GM12878 (cell line): ENCODE measurements around the gene KIF5A. TPM values are rescaled to one million over a fixed set of nuclear protein-coding genes. Genes with fewer than 3 reads are reported as not detected.

ENCODE experiments used
- ATAC-seq: fragments of 200-7000 bp; cut with Tn5 transposase; 3 replicates; pipeline ENCODE4 v1.9.1; 2020; ENCODE audit warnings: mild to moderate bottlenecking, moderate library complexity
- BruUV-seq: library from RNA; stranded (reverse); fragments of 400-500 nt; replicated peaks from 2 replicates; lab custom pipeline; 2021; lab: Mats Ljungman, UMichigan
- CTCF ChIA-PET: fragments of 300-600 bp; sonication (Branson Sonifier 250); formaldehyde crosslinking; extraction: SDS; loops from one replicate; lab custom pipeline; 2021; ENCODE audit warnings: inconsistent platforms; lab: Yijun Ruan, JAX
- POLR2A ChIA-PET: fragments of 350-600 bp; formaldehyde crosslinking; extraction: SDS; loops from one replicate; lab custom pipeline; 2021; ENCODE audit warnings: inconsistent platforms; lab: Charles Lee
- RAD21 ChIA-PET: fragments of 300-600 bp; sonication (Branson Sonifier 250); formaldehyde crosslinking; loops from one replicate; lab custom pipeline; 2023; ENCODE audit warnings: antibody characterized with exemption; ENCODE audit not compliant: unreplicated experiment; lab: Charles Lee
- SMC1A ChIA-PET: fragments of 300-600 bp; sonication (Branson Sonifier 250); formaldehyde crosslinking; loops from one replicate; lab custom pipeline; 2023; ENCODE audit not compliant: unreplicated experiment, uncharacterized antibody; lab: Charles Lee
- DNase-seq: peaks from one replicate; pipeline ENCODE4 v3.0.0-alpha.2; 2011; ENCODE audit warnings: low read depth, low spot score
- FAIRE-seq: peaks from 3 replicates; lab custom pipeline; 2011; peaks lifted over from hg19 to GRCh38; lab: Jason Lieb, UNC
- H2AFZ ChIP-seq: 2 replicates; pipeline ENCODE4 v1.6.0; 2011; ENCODE audit warnings: low read depth, low read length, control low read depth; ENCODE audit not compliant: control insufficient read depth
- H3K27ac ChIP-seq: 2 replicates; pipeline ENCODE4 v1.5.1; 2011; ENCODE audit warnings: control low read depth; ENCODE audit not compliant: control insufficient read depth, insufficient read depth
- H3K27me3 ChIP-seq, 2 experiments: replicated peaks in 1 of 2; 2 replicates each; pipeline versions ENCODE4 v1.6.0 to v1.6.1; 2011; ENCODE audit warnings: low read length in 1 of 2; ENCODE audit not compliant: control insufficient read depth in 2 of 2, insufficient read depth in 2 of 2
- H3K36me3 ChIP-seq, 2 experiments: 2 replicates each; pipeline ENCODE4 v1.5.1; 2011; ENCODE audit warnings: low read length in 1 of 2; ENCODE audit not compliant: control insufficient read depth in 2 of 2, insufficient read depth in 2 of 2
- H3K4me1 ChIP-seq: 2 replicates; pipeline ENCODE4 v1.6.1; 2011; ENCODE audit warnings: mild to moderate bottlenecking, low read length, moderate library complexity, mixed read lengths; ENCODE audit not compliant: control insufficient read depth, insufficient read depth
- H3K4me2 ChIP-seq: 2 replicates; pipeline ENCODE4 v1.6.0; 2011; ENCODE audit warnings: control low read depth; ENCODE audit not compliant: control insufficient read depth, insufficient read depth
- H3K4me3 ChIP-seq: fragments of 200-600 bp; sonication (generic); 2 replicates; pipeline ENCODE4 v1.5.1; 2016
- H3K79me2 ChIP-seq: 2 replicates; pipeline ENCODE4 v1.6.0; 2011; ENCODE audit warnings: low read length; ENCODE audit not compliant: control insufficient read depth, insufficient read depth
- H3K9ac ChIP-seq: 2 replicates; pipeline ENCODE4 v1.8.0; 2011; ENCODE audit warnings: low read length, control low read depth, mixed read lengths; ENCODE audit not compliant: control insufficient read depth, insufficient read depth
- H3K9me3 ChIP-seq: replicated peaks from 3 replicates; pipeline ENCODE4 v1.5.1; 2011; ENCODE audit warnings: mild to moderate bottlenecking, low read length; ENCODE audit not compliant: control insufficient read depth, insufficient read depth
- H4K20me1 ChIP-seq: 2 replicates; pipeline ENCODE4 v1.6.0; 2011; ENCODE audit not compliant: control insufficient read depth, insufficient read depth
- CBFB ChIP-seq: IDR thresholded peaks from 2 replicates; pipeline ENCODE4 v1.6.1; 2016; ENCODE audit warnings: antibody characterized with exemption, low read depth
- EP300 ChIP-seq, 2 experiments: fragments of 150-350 bp in 1 of 2; IDR thresholded peaks; 2 replicates each; pipeline ENCODE4 v1.6.1; 2011 to 2012; ENCODE audit warnings: low read depth in 2 of 2, low read length in 2 of 2, borderline replicate concordance in 1 of 2, improper control_type of control experiment in 1 of 2, inconsistent platforms in 1 of 2; ENCODE audit not compliant: control insufficient read depth in 1 of 2
- FOS ChIP-seq: IDR thresholded peaks from 3 replicates; pipeline ENCODE4 v1.6.1; 2011; ENCODE audit warnings: borderline replicate concordance; ENCODE audit not compliant: insufficient read length; ENCODE audit errors: extremely low read depth
- NFYB ChIP-seq: IDR thresholded peaks from 2 replicates; pipeline ENCODE4 v1.6.1; 2011; ENCODE audit warnings: low read depth, mild to moderate bottlenecking, low read length, improper control_type of control experiment, moderate library complexity; ENCODE audit not compliant: insufficient read depth
- RELA ChIP-seq: fragments of 450-650 bp; IDR thresholded peaks from 2 replicates; pipeline ENCODE4 v1.8.0; 2014; ENCODE audit warnings: borderline replicate concordance; ENCODE audit not compliant: partially characterized antibody
- SUPT20H ChIP-seq: IDR thresholded peaks from 2 replicates; pipeline ENCODE4 v1.6.1; 2011; ENCODE audit warnings: low read depth, mild to moderate bottlenecking, low read length, moderate library complexity, borderline replicate concordance; ENCODE audit not compliant: control insufficient read depth
- WGBS: methylation state at CpG from one replicate; pipeline ENCODE4 v1.1.6; 2016; ENCODE audit warnings: low lambda C conversion rate; ENCODE audit not compliant: insufficient replicate concordance, insufficient coverage; ENCODE audit errors: missing lambda C conversion rate; 5-methylcytosine and 5-hydroxymethylcytosine counted together
- in situ Hi-C: fragments of 300-500 bp; cut with MboI; formaldehyde crosslinking; loops from 9 replicates; pipeline ENCODE4 v1.14.3; 2018; ENCODE audit warnings: mixed read lengths
- intact Hi-C: fragments of 100-400 bp; cut with micrococcal nuclease; formaldehyde crosslinking; loops from one replicate; pipeline ENCODE4 v1.14.2; 2022; ENCODE audit not compliant: unreplicated experiment
- polyA plus RNA-seq, 11 experiments: library from polyadenylated mRNA; depleted of rRNA in 4 of 11; unstranded in 6 of 11; stranded (reverse) in 5 of 11; fragments of >200 nt; fragmentation: Nextera tagmentation in 4 of 11; fragmentation: Illumina TruSeq in 1 of 11; extraction: Ambion mirVana in 4 of 11; extraction: Trizol in 1 of 11; gene quantifications; 1 replicate in 1 of 11; 2 replicates in 10 of 11; pipeline versions ENCODE4 v1.2.1 to v1.2.3, GENCODE V29; 2011 to 2016; ENCODE audit warnings: inconsistent platforms in 2 of 11, missing spikeins in 2 of 11, low read depth in 1 of 11
- total RNA-seq, 4 experiments: library from RNA; depleted of rRNA in 3 of 4; stranded (reverse); fragments of >200 nt in 3 of 4; fragmentation: Illumina TruSeq in 1 of 4; extraction: Trizol in 1 of 4; gene quantifications; 2 replicates each; pipeline versions ENCODE4 v1.2.1 to v1.2.3, GENCODE V29; 2013 to 2021

KIF5A gene
- total and polyA plus RNA-seq, 10 of the 15 experiments (the other 5 are each of a cell fraction or from before 2014, with no cell fraction given) = 0.35 to 2.9 (median 0.97) TPM

GRCh38 chr12:57571926-57572762 lies 22.3 kb downstream of the KIF5A start:
- H3K4me3 ChIP-seq = no peak overlapping the region
- intact Hi-C loops = no loop called here
- WGBS = 58% methylated on average over 12 of the region's 12 CpGs
- CTCF ChIA-PET = interaction anchor here (1.4 kb wide), 1 partner anchor 11 kb away, joined by 5 read pairs; no protein-coding TSS in a partner anchor
- H3K9me3 ChIP-seq = no peaks in the 10 kb centered on the region
- SMC1A ChIA-PET = no interaction called here
- BruUV-seq = no TSS peak
- H3K36me3 ChIP-seq = no peaks in the 10 kb centered on the region
- TF ChIP-seq FOS = no peak
- TF ChIP-seq RELA = no peak
- TF ChIP-seq CBFB = no peak
- no peak for TF ChIP-seq SUPT20H
- no peak for TF ChIP-seq NFYB
- TF ChIP-seq EP300 (IDR thresholded peaks at IDR 0.05; ENCODE audit: borderline replicate concordance in 1 of 2, control insufficient read depth in 1 of 2, low read depth in 2 of 2, low read length in 2 of 2) = no peak
- no peaks in the 10 kb centered on the region for H3K79me2 ChIP-seq
- in situ Hi-C loops = no loop called here
- DNase-seq = no peak
- no peak overlapping the region for H3K4me2 ChIP-seq
- no peak overlapping the region for H2AFZ ChIP-seq
- no peak for ATAC-seq
- no peaks in the 10 kb centered on the region; a peak in 1 of 4 replicates for H3K27me3 ChIP-seq
- H4K20me1 ChIP-seq = no peaks in the 10 kb centered on the region
- H3K4me1 ChIP-seq = no peaks in the 10 kb centered on the region
- RAD21 ChIA-PET = no interaction called here
- H3K27ac ChIP-seq = no peak overlapping the region
- no peak overlapping the region for H3K9ac ChIP-seq
- no peak for FAIRE-seq
- POLR2A ChIA-PET = no interaction called here
